Measurements from ENCODE around the gene TRUB2. TPM values are rescaled to one million over a fixed set of nuclear protein-coding genes. Genes with fewer than 3 reads are reported as not detected.

Gene TRUB2
- total RNA-seq, 4 donors from 2014 or later = 7.2 to 10.5 (median 8.7) TPM

- TF ChIP-seq CTCF (IDR thresholded peaks at IDR 0.05; ENCODE audit: low read depth) = no peak
Measured at GRCh38 chr9:128323791-128324190, 1.5 kb upstream of the TRUB2 start.

GRCh38 chr9:128323212-128323730 is 1.0 kb upstream of the TRUB2 start:
- no peak for TF ChIP-seq CTCF (IDR thresholded peaks at IDR 0.05; ENCODE audit: low read depth)

- no peak for TF ChIP-seq CTCF (IDR thresholded peaks at IDR 0.05; ENCODE audit: low read depth)
Measured at GRCh38 chr9:128321879-128322403, 306 bp downstream of the TRUB2 start.

GRCh38 chr9:128321343-128321742 is 904 bp downstream of the TRUB2 start:
- TF ChIP-seq CTCF (IDR thresholded peaks at IDR 0.05; ENCODE audit: low read depth) = no peak

- TF ChIP-seq CTCF (IDR thresholded peaks at IDR 0.05; ENCODE audit: low read depth) = no peak
Measured at GRCh38 chr9:128317629-128318028, 4.6 kb downstream of the TRUB2 start.

- TF ChIP-seq CTCF (IDR thresholded peaks at IDR 0.05; ENCODE audit: low read depth) = no peak
Measured at GRCh38 chr9:128316421-128316820, 5.8 kb downstream of the TRUB2 start.

- no peak for TF ChIP-seq CTCF (IDR thresholded peaks at IDR 0.05; ENCODE audit: low read depth)
Measured at GRCh38 chr9:128314697-128315096, 7.5 kb downstream of the TRUB2 start.
